Peyer's patch (tissue), 4 donors: ENCODE measurements around the gene RXRA. TPM values are rescaled to one million over a fixed set of nuclear protein-coding genes. Genes with fewer than 3 reads are reported as not detected.

ENCODE experiments used
- DNase-seq, 3 donors: peaks; one replicate each; pipeline ENCODE4 v3.0.0-alpha.2; 2017 to 2019
- H3K27ac ChIP-seq, 4 donors: fragments of 200-600 bp; sonication (generic); one replicate each; pipeline ENCODE4 v1.5.1; 2016 to 2019
- H3K27me3 ChIP-seq, 2 donors: fragments of 200-600 bp; sonication (generic); one replicate each; pipeline ENCODE4 v1.5.1; 2019
- H3K36me3 ChIP-seq, 3 donors: fragments of 200-600 bp; sonication (generic); one replicate each; pipeline ENCODE4 v1.5.1; 2016 to 2019
- H3K4me1 ChIP-seq, 4 donors: fragments of 200-600 bp; sonication (generic); one replicate each; pipeline ENCODE4 v1.5.1; 2016 to 2019
- H3K4me3 ChIP-seq, 4 donors: fragments of 200-600 bp; sonication (generic); 1 replicate in 3 of 4; 2 replicates in 1 of 4; pipeline ENCODE4 v1.5.1; 2016 to 2019; ENCODE audit warnings: mild to moderate bottlenecking in 1 of 4
- H3K9me3 ChIP-seq, 4 donors: fragments of 200-600 bp; sonication (generic); one replicate each; pipeline ENCODE4 v1.5.1; 2016 to 2019; ENCODE audit warnings: mild to moderate bottlenecking in 1 of 4
- POLR2A ChIP-seq, 2 donors: fragments of 450-650 bp; IDR thresholded peaks; one replicate each; pipeline ENCODE4 v1.5.1; 2017; ENCODE audit warnings: antibody characterized with exemption in 2 of 2, mild to moderate bottlenecking in 2 of 2, moderate library complexity in 2 of 2
- total RNA-seq, 4 donors: library from RNA; depleted of rRNA; stranded (reverse); fragments of >200 nt; gene quantifications; one replicate each; pipeline ENCODE4 v1.1.0, GENCODE V29; 2016
- TF ChIP-seq, protein P1 (sequence below), 6 experiments: fragments of 450-650 bp in 4 of 6; fragments of 200-600 bp in 2 of 6; sonication (generic) in 1 of 6; IDR thresholded peaks; one replicate each; pipeline ENCODE4 v1.5.1; 2017 to 2019; ENCODE audit warnings: antibody characterized with exemption in 6 of 6, mild to moderate bottlenecking in 3 of 6, moderate library complexity in 1 of 6

Gene RXRA
- total RNA-seq, 4 donors from 2014 or later = 54.5 to 83.6 (median 65.4) TPM

DNA sequence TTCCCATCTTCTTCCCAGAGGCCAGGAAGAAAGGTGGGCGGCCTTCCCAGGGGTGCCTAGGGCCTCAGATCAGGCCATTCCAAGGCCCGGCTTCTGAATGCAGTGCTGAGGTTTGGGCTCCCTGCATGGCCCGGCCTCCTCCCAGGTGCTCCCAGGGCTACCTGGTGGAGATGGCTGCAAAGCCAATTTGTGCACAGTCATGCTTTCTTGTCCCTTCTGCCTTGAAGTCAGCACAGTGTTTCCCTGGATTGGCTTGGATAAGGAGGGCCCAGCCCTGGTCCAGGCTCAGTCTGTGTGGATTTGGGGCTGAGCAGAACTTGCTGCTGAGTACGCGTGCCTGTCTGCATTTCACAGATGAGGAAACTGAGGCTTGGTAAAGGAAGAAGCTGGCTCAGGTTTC is 72.5 kb downstream of the RXRA start:
- Histone ChIP-seq H3K4me3 (no peak overlapping the region), H3K36me3 (peaks cover 0 to 18% (median 0%) of the 10 kb centered on the region in 3 donors), H3K9me3 (peaks cover 0 to 4% (median 0%) of the 10 kb centered on the region in 4 donors), H3K27ac (no peak overlapping the region), H3K4me1 (peaks cover 0 to 53% (median 29%) of the 10 kb centered on the region in 4 donors), H3K27me3 (no peaks in the 10 kb centered on the region)
- TF ChIP-seq POLR2A (IDR thresholded peaks at IDR 0.05) = no peak
- TF ChIP-seq, protein P1, sequence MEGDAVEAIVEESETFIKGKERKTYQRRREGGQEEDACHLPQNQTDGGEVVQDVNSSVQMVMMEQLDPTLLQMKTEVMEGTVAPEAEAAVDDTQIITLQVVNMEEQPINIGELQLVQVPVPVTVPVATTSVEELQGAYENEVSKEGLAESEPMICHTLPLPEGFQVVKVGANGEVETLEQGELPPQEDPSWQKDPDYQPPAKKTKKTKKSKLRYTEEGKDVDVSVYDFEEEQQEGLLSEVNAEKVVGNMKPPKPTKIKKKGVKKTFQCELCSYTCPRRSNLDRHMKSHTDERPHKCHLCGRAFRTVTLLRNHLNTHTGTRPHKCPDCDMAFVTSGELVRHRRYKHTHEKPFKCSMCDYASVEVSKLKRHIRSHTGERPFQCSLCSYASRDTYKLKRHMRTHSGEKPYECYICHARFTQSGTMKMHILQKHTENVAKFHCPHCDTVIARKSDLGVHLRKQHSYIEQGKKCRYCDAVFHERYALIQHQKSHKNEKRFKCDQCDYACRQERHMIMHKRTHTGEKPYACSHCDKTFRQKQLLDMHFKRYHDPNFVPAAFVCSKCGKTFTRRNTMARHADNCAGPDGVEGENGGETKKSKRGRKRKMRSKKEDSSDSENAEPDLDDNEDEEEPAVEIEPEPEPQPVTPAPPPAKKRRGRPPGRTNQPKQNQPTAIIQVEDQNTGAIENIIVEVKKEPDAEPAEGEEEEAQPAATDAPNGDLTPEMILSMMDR (IDR thresholded peaks at IDR 0.05) = no peak
- no peak for DNase-seq

DNA sequence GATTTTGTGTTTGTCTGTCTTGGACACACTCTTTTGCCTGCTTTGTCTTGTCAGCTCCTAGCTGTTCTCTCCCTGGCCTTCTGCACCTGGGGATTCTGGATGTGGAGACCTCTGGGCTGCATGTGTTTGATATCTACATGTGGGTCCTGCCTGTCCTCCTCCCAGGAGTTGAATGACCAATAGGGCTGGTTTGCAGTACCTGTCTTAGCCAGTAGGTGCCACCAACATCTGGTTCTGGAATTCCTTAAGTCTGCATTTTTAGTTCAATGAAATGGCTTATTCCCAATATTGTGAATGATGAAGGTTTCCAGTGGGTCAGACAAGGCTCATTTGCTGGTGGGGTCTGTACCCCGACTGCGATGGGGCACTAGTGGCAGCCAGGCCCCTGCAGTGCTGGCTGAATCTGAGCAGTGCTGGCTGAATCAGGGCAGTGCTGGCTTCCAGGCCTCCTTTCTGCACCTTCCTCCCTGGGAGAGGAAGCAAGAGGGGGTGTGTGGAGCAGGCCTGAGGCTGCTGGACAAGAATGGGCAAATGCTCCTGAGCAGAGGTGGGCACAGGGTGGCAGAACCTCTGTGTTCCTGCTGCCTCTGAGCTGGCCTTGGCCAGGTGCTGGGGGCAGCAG is 73.3 kb downstream of the RXRA start:
- Histone ChIP-seq H3K4me3 (no peak overlapping the region), H3K27me3 (no peaks in the 10 kb centered on the region), H3K27ac (no peak overlapping the region), H3K36me3 (peaks cover 0 to 18% (median 0%) of the 10 kb centered on the region in 3 donors), H3K4me1 (peaks cover 0 to 57% (median 35%) of the 10 kb centered on the region in 4 donors), H3K9me3 (peaks cover 0 to 4% (median 0%) of the 10 kb centered on the region in 4 donors)
- TF ChIP-seq, protein P1 (IDR thresholded peaks at IDR 0.05) = peak in 5 of 6 experiments; percentile 32 to 61 (median 55)
- no peak for TF ChIP-seq POLR2A (IDR thresholded peaks at IDR 0.05)
- DNase-seq = no peak

GRCh38 chr9:134400283-134400682 is 74.0 kb downstream of the RXRA start:
- no peaks in the 10 kb centered on the region for H3K27me3 ChIP-seq
- DNase-seq = no peak
- peaks cover 0 to 58% (median 40%) of the 10 kb centered on the region in 4 donors for H3K4me1 ChIP-seq
- H3K27ac ChIP-seq = no peak overlapping the region
- H3K9me3 ChIP-seq = peaks cover 0 to 4% (median 0%) of the 10 kb centered on the region in 4 donors
- H3K36me3 ChIP-seq = peaks cover 0 to 18% (median 0%) of the 10 kb centered on the region in 3 donors
- H3K4me3 ChIP-seq = no peak overlapping the region
- TF ChIP-seq POLR2A (IDR thresholded peaks at IDR 0.05) = no peak

GRCh38 chr9:134401391-134401790 is 75.1 kb downstream of the RXRA start:
- Histone ChIP-seq H3K4me1 (peaks cover 0 to 58% (median 43%) of the 10 kb centered on the region in 4 donors), H3K36me3 (peaks cover 0 to 18% (median 0%) of the 10 kb centered on the region in 3 donors), H3K4me3 (no peak overlapping the region), H3K27ac (no peak overlapping the region), H3K9me3 (peaks cover 0 to 4% (median 0%) of the 10 kb centered on the region in 4 donors), H3K27me3 (no peaks in the 10 kb centered on the region)
- TF ChIP-seq, protein P1 (IDR thresholded peaks at IDR 0.05) = no peak
- TF ChIP-seq POLR2A (IDR thresholded peaks at IDR 0.05) = no peak
- DNase-seq = no peak

DNA sequence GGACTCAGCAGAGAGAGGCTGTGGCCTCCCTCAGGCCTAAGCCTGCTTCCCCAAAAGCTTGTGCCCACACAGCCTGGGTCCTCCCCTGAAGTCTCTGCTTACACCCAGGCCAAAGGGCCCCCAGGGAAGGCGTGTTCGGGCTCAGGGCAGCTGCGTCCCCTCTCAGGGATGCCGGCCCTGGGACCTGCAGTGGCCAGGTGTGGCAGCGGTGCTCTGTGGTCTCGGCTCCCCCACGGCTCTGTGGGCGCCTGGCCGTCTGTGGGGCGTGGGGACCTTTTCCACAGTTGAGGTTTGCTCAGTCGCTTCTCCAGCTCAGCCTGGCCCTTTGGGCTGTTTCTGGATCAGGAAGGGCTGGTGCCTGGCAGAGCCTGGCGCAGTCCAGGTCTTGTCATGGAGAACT is 75.9 kb downstream of the RXRA start:
- Histone ChIP-seq H3K36me3 (peaks cover 0 to 18% (median 0%) of the 10 kb centered on the region in 3 donors), H3K9me3 (peaks cover 0 to 4% (median 0%) of the 10 kb centered on the region in 4 donors), H3K4me3 (no peak overlapping the region), H3K27me3 (no peaks in the 10 kb centered on the region), H3K4me1 (peaks cover 0 to 58% (median 43%) of the 10 kb centered on the region in 4 donors), H3K27ac (no peak overlapping the region)
- TF ChIP-seq POLR2A (IDR thresholded peaks at IDR 0.05) = no peak
- TF ChIP-seq, protein P1 (IDR thresholded peaks at IDR 0.05) = no peak
- no peak for DNase-seq

- no peaks in the 10 kb centered on the region for H3K27me3 ChIP-seq
- no peak overlapping the region for H3K4me3 ChIP-seq
- H3K36me3 ChIP-seq = peaks cover 0 to 22% (median 0%) of the 10 kb centered on the region in 3 donors
- TF ChIP-seq, protein P1 (IDR thresholded peaks at IDR 0.05) = no peak
- TF ChIP-seq POLR2A (IDR thresholded peaks at IDR 0.05) = no peak
- H3K9me3 ChIP-seq = peaks cover 0 to 4% (median 0%) of the 10 kb centered on the region in 4 donors
- H3K4me1 ChIP-seq = peaks cover 3 to 65% (median 50%) of the 10 kb centered on the region in 4 donors
- peak overlapping the region in 1 of 4 donors; percentile 5 for H3K27ac ChIP-seq
- no peak for DNase-seq
Observed at GRCh38 chr9:134403292-134403681, 77.0 kb downstream of the RXRA start.
